H1 (cell line): ENCODE results near the gene DOK3. TPM values are rescaled to one million over a fixed set of nuclear protein-coding genes. Genes with fewer than 3 reads are reported as not detected.

Experiments
- CTCF ChIA-PET: fragments of 300-600 bp; sonication (Branson Sonifier 250); formaldehyde crosslinking; loops from one replicate; lab custom pipeline; 2021; ENCODE audit not compliant: partially characterized antibody; lab: Charles Lee
- POLR2A ChIA-PET: fragments of 300-600 bp; sonication (Branson Sonifier 250); formaldehyde crosslinking; loops from one replicate; lab custom pipeline; 2021; ENCODE audit warnings: inconsistent platforms; ENCODE audit not compliant: partially characterized antibody; lab: Charles Lee
- DNase-seq, 2 experiments: peaks; one replicate each; pipeline versions ENCODE4 v3.0.0 to v3.0.0-alpha.2; 2010 to 2022; ENCODE audit warnings: low spot score in 2 of 2, low read depth in 1 of 2, mixed read lengths in 1 of 2
- FAIRE-seq: peaks from 2 replicates; lab custom pipeline; 2011; peaks lifted over from hg19 to GRCh38; lab: Jason Lieb, UNC
- H2AFZ ChIP-seq: 2 replicates; pipeline ENCODE4 v1.8.1; 2012; ENCODE audit warnings: low read length, inconsistent platforms
- H2AK5ac ChIP-seq: 2 replicates; pipeline ENCODE4 v1.6.1; 2013; ENCODE audit warnings: low read depth, low read length
- H2BK120ac ChIP-seq: replicated peaks from 2 replicates; pipeline ENCODE3; 2013; ENCODE audit warnings: low read depth, low read length, inconsistent platforms
- H2BK12ac ChIP-seq: 2 replicates; pipeline ENCODE4 v1.6.1; 2013; ENCODE audit warnings: low read depth, low read length
- H2BK15ac ChIP-seq: 2 replicates; pipeline ENCODE4 v1.6.1; 2013; ENCODE audit warnings: low read length
- H2BK20ac ChIP-seq: 2 replicates; pipeline ENCODE4 v1.6.1; 2013; ENCODE audit warnings: low read length
- H2BK5ac ChIP-seq: 2 replicates; pipeline ENCODE4 v1.6.1; 2013; ENCODE audit warnings: low read depth, low read length
- H3K14ac ChIP-seq: 2 replicates; pipeline ENCODE4 v1.6.1; 2013; ENCODE audit warnings: inconsistent platforms; ENCODE audit not compliant: insufficient read length
- H3K18ac ChIP-seq: 2 replicates; pipeline ENCODE4 v1.6.1; 2013; ENCODE audit warnings: low read length; ENCODE audit errors: extremely low read depth
- H3K23ac ChIP-seq: 2 replicates; pipeline ENCODE4 v1.6.1; 2013; ENCODE audit warnings: inconsistent platforms; ENCODE audit not compliant: insufficient read length
- H3K23me2 ChIP-seq: 2 replicates; pipeline ENCODE4 v1.6.1; 2013; ENCODE audit warnings: low read depth, low read length
- H3K27ac ChIP-seq: 2 replicates; pipeline ENCODE4 v1.6.1; 2011; ENCODE audit warnings: low read depth, low read length, inconsistent platforms
- H3K27me3 ChIP-seq, 4 experiments: replicated peaks in 1 of 4; 1 replicate in 1 of 4; 2 replicates in 3 of 4; pipeline versions ENCODE4 v1.6.1 to v1.8.1; 2011 to 2013; ENCODE audit warnings: low read length in 3 of 4, mild to moderate bottlenecking in 3 of 4, inconsistent platforms in 2 of 4, mixed read lengths in 2 of 4, moderate library complexity in 1 of 4; ENCODE audit not compliant: control insufficient read depth in 3 of 4, insufficient read depth in 3 of 4; ENCODE audit errors: extremely low read depth in 1 of 4
- H3K36me3 ChIP-seq, 4 experiments: 2 replicates each; pipeline versions ENCODE4 v1.6.1 to v1.8.1; 2011 to 2013; ENCODE audit warnings: mild to moderate bottlenecking in 4 of 4, low read length in 3 of 4, moderate library complexity in 2 of 4, control low read depth in 1 of 4, inconsistent platforms in 1 of 4; ENCODE audit not compliant: insufficient read depth in 4 of 4, control insufficient read depth in 2 of 4
- H3K4ac ChIP-seq: replicated peaks from 2 replicates; pipeline ENCODE3; 2013; ENCODE audit warnings: low read length, low read depth, mixed read lengths, inconsistent platforms; ENCODE audit not compliant: insufficient read length
- H3K4me1 ChIP-seq, 4 experiments: replicated peaks in 1 of 4; 1 replicate in 1 of 4; 2 replicates in 3 of 4; pipeline versions ENCODE4 v1.6.1 to v1.8.1; 2011 to 2013; ENCODE audit warnings: low read length in 3 of 4, inconsistent platforms in 2 of 4, mixed read lengths in 1 of 4; ENCODE audit not compliant: insufficient read depth in 4 of 4, control insufficient read depth in 3 of 4
- H3K4me2 ChIP-seq, 2 experiments: 2 replicates each; pipeline versions ENCODE4 v1.6.1 to v1.8.1; 2011 to 2013; ENCODE audit warnings: low read depth in 2 of 2, low read length in 2 of 2, control low read depth in 1 of 2, inconsistent platforms in 1 of 2, mild to moderate bottlenecking in 1 of 2; ENCODE audit not compliant: insufficient read depth in 1 of 2
- H3K4me3 ChIP-seq, 4 experiments: fragments of 200-600, 300-600 bp in 1 of 4; sonication (generic), shearing (Covaris generic), sonication (Bioruptor Twin) in 1 of 4; 2 replicates each; pipeline versions ENCODE4 v1.5.1 to v1.8.1; 2011 to 2016; ENCODE audit warnings: low read length in 4 of 4, low read depth in 3 of 4, control low read depth in 2 of 4, inconsistent platforms in 2 of 4, mild to moderate bottlenecking in 2 of 4, mixed read lengths in 1 of 4, moderate library complexity in 1 of 4; ENCODE audit not compliant: insufficient read depth in 2 of 4; ENCODE audit errors: extremely low read depth in 1 of 4
- H3K56ac ChIP-seq: replicated peaks from 2 replicates; pipeline ENCODE3; 2013; ENCODE audit warnings: low read depth, mild to moderate bottlenecking, mixed read lengths, low read length, inconsistent platforms; ENCODE audit not compliant: insufficient read length
- H3K79me1 ChIP-seq: 2 replicates; pipeline ENCODE4 v1.6.1; 2013; ENCODE audit warnings: low read depth, low read length, control low read depth
- H3K79me2 ChIP-seq, 2 experiments: 2 replicates each; pipeline versions ENCODE4 v1.6.1 to v1.8.1; 2012 to 2013; ENCODE audit warnings: low read length in 2 of 2, mild to moderate bottlenecking in 2 of 2, inconsistent platforms in 1 of 2; ENCODE audit not compliant: insufficient read depth in 2 of 2, control insufficient read depth in 1 of 2
- H3K9ac ChIP-seq, 4 experiments: replicated peaks in 1 of 4; 1 replicate in 1 of 4; 2 replicates in 3 of 4; pipeline versions ENCODE4 v1.6.1 to v1.8.1; 2011 to 2013; ENCODE audit warnings: low read depth in 3 of 4, low read length in 3 of 4, control low read depth in 2 of 4, mild to moderate bottlenecking in 2 of 4, moderate library complexity in 2 of 4, inconsistent platforms in 1 of 4; ENCODE audit errors: extremely low read depth in 1 of 4
- H3K9me3 ChIP-seq, 2 experiments: 2 replicates each; pipeline versions ENCODE4 v1.6.1 to v1.8.1; 2012 to 2013; ENCODE audit warnings: mild to moderate bottlenecking in 2 of 2, moderate library complexity in 2 of 2, control low read depth in 1 of 2, inconsistent platforms in 1 of 2, low read depth in 1 of 2, low read length in 1 of 2, mixed read lengths in 1 of 2; ENCODE audit not compliant: insufficient read depth in 2 of 2
- H4K20me1 ChIP-seq, 2 experiments: replicated peaks in 1 of 2; 2 replicates each; pipeline versions ENCODE3 to v1.8.1; 2011 to 2013; ENCODE audit warnings: inconsistent platforms in 2 of 2, low read length in 2 of 2, mild to moderate bottlenecking in 1 of 2; ENCODE audit not compliant: insufficient read depth in 2 of 2, control insufficient read depth in 1 of 2
- H4K5ac ChIP-seq: 2 replicates; pipeline ENCODE4 v1.6.1; 2013; ENCODE audit warnings: low read length, low read depth, mixed read lengths, inconsistent platforms; ENCODE audit not compliant: insufficient read length
- H4K8ac ChIP-seq: 2 replicates; pipeline ENCODE4 v1.8.0; 2013; ENCODE audit warnings: mild to moderate bottlenecking, moderate library complexity, low read length, inconsistent platforms; ENCODE audit not compliant: insufficient read depth; ENCODE audit errors: extremely low read depth
- H4K91ac ChIP-seq: replicated peaks from 2 replicates; pipeline ENCODE3; 2013; ENCODE audit warnings: low read length, mixed read lengths, inconsistent platforms; ENCODE audit not compliant: insufficient read length
- POLR2A ChIP-seq, 2 experiments: IDR thresholded peaks; 1 replicate in 1 of 2; 2 replicates in 1 of 2; pipeline ENCODE4 v1.6.1; 2011; ENCODE audit warnings: low read depth in 2 of 2, low read length in 2 of 2, mild to moderate bottlenecking in 2 of 2; ENCODE audit errors: control extremely low read depth in 1 of 2
- WGBS, 2 experiments: shearing (Covaris generic) in 1 of 2; methylation state at CpG; one replicate each; pipeline versions ENCODE4 v1.1.6 to v1.1.7; 2013 to 2015; ENCODE audit warnings: low lambda C conversion rate in 2 of 2, mixed read lengths in 2 of 2, inconsistent platforms in 1 of 2, low coverage in 1 of 2, missing lambda C conversion rate in 1 of 2; ENCODE audit not compliant: insufficient replicate concordance in 2 of 2, insufficient coverage in 1 of 2, insufficient read length in 1 of 2; ENCODE audit errors: extremely low coverage in 1 of 2, missing lambda C conversion rate in 1 of 2; 5-methylcytosine and 5-hydroxymethylcytosine counted together
- polyA plus RNA-seq, 7 experiments: library from polyadenylated mRNA; depleted of rRNA in 3 of 7; stranded (reverse) in 5 of 7; unstranded in 2 of 7; fragments of >200 nt in 5 of 7; fragments of 200-250 nt in 2 of 7; gene quantifications; 1 replicate in 5 of 7; 2 replicates in 1 of 7; 4 replicates in 1 of 7; pipeline versions ENCODE4 v1.2.1 to v1.2.3, GENCODE V29; 2011 to 2013; ENCODE audit warnings: missing spikeins in 2 of 7, mixed read lengths in 2 of 7
- total RNA-seq: library from RNA; stranded (reverse); fragmentation: NEBNext Ultra II Directional; extraction: Animal tissue kit (Norgen Biotek cat#: 25700); gene quantifications from 2 replicates; pipeline ENCODE4 v1.2.1, GENCODE V29; 2021

The DOK3 gene
- total and polyA plus RNA-seq, 2 of the 8 experiments (the other 6 are each of a cell fraction or from before 2014, with no cell fraction given) = 4.2 to 6.4 TPM

GRCh38 chr5:177458912-177459350 is 50.7 kb downstream of the DOK3 start:
- Histone ChIP-seq H3K4me3 (no peak overlapping the region), H3K23me2 (peaks cover 12% of the 10 kb centered on the region; the same call in 1 of the 2 replicates), H3K27me3 (no peaks in the 10 kb centered on the region), H3K14ac (no peak overlapping the region), H3K9me3 (no peaks in the 10 kb centered on the region), H2AFZ (no peak overlapping the region), H2AK5ac (no peak overlapping the region), H3K27ac (no peak overlapping the region), H3K56ac (no peak overlapping the region), H3K79me1 (peaks cover 3% of the 10 kb centered on the region; the same call in 1 of the 2 replicates), H2BK20ac (no peak overlapping the region), H3K36me3 (peaks cover 22 to 61% (median 50%) of the 10 kb centered on the region in 4 experiments), H3K9ac (no peak overlapping the region), H4K5ac (no peak overlapping the region), H3K23ac (no peak overlapping the region), H2BK12ac (no peak overlapping the region), H4K20me1 (peaks cover 27 to 41% of the 10 kb centered on the region in 2 experiments), H4K8ac (no peak overlapping the region), H3K4ac (no peak overlapping the region), H2BK15ac (no peak overlapping the region), H4K91ac (no peak overlapping the region), H3K18ac (no peak overlapping the region), H3K4me1 (peaks cover 0 to 13% (median 5%) of the 10 kb centered on the region in 4 experiments; a peak in 6 of 7 replicates), H2BK120ac (no peak overlapping the region), H3K4me2 (no peak overlapping the region), H2BK5ac (no peak overlapping the region), H3K79me2 (peaks cover 0 to 4% of the 10 kb centered on the region in 2 experiments; a peak in 2 of 4 replicates)
- POLR2A ChIA-PET = interaction anchor here (65.5 to 67.5 kb wide), 2 partner anchors 10 to 21 kb away, joined by 3349 read pairs; partner anchors contain the start of genes DBN1, DOK3, PDLIM7 and PRR7
- DNase-seq = peak in 1 of 2 experiments; percentile 54
- WGBS, 2 experiments = 93% methylated on average over 14 of the region's 14 CpGs; no CpG with 5 or more reads in 1 of the 2 experiments
- FAIRE-seq = no peak
- TF ChIP-seq POLR2A (IDR thresholded peaks at IDR 0.05; ENCODE audit: control extremely low read depth in 1 of 2, low read depth in 2 of 2, low read length in 2 of 2) = no peak
- CTCF ChIA-PET = interaction anchor here (3.3 to 23.6 kb wide), 3 partner anchors 13 to 70 kb away, joined by 17 to 430 read pairs (median 64); partner anchors contain the start of genes DBN1 and SLC34A1
